Mesenchymal stem cell (in vitro differentiated cells and primary cell): ENCODE results near the gene TNFSF12.

Experiments used
- DNase-seq: peaks from one replicate; pipeline ENCODE4 v3.0.0-alpha.2; 2013
- H2AFZ ChIP-seq: one replicate; pipeline ENCODE4 v1.6.1; 2013; ENCODE audit warnings: low read depth, mild to moderate bottlenecking, control low read depth, inconsistent platforms, low read length, moderate library complexity
- H2AK5ac ChIP-seq: 2 replicates; pipeline ENCODE4 v1.6.1; 2013; ENCODE audit warnings: low read length, moderate library complexity, mild to moderate bottlenecking, inconsistent platforms; ENCODE audit not compliant: severe bottlenecking
- H2BK120ac ChIP-seq: one replicate; pipeline ENCODE4 v1.6.1; 2013; ENCODE audit warnings: low read depth, mild to moderate bottlenecking, inconsistent platforms, low read length, moderate library complexity
- H2BK12ac ChIP-seq, 2 experiments: one replicate each; pipeline ENCODE4 v1.6.1; 2013; ENCODE audit warnings: inconsistent platforms in 2 of 2, low read length in 2 of 2, mild to moderate bottlenecking in 2 of 2, moderate library complexity in 2 of 2, control low read depth in 1 of 2
- H2BK15ac ChIP-seq: one replicate; pipeline ENCODE4 v1.6.1; 2013; ENCODE audit warnings: mild to moderate bottlenecking, low read depth, inconsistent platforms; ENCODE audit not compliant: poor library complexity, severe bottlenecking
- H2BK5ac ChIP-seq: 2 replicates; pipeline ENCODE4 v1.6.1; 2013; ENCODE audit warnings: low read depth, mild to moderate bottlenecking, low read length, control low read depth, inconsistent platforms; ENCODE audit not compliant: poor library complexity, severe bottlenecking
- H3K14ac ChIP-seq, 2 experiments: one replicate each; pipeline ENCODE4 v1.6.1; 2013; ENCODE audit warnings: inconsistent platforms in 2 of 2, low read length in 2 of 2, control low read depth in 1 of 2, mild to moderate bottlenecking in 1 of 2, moderate library complexity in 1 of 2
- H3K18ac ChIP-seq, 2 experiments: one replicate each; pipeline ENCODE4 v1.6.1; 2013; ENCODE audit warnings: inconsistent platforms in 2 of 2, low read length in 2 of 2, control low read depth in 1 of 2, low read depth in 1 of 2, mild to moderate bottlenecking in 1 of 2
- H3K23ac ChIP-seq, 2 experiments: one replicate each; pipeline ENCODE4 v1.6.1; 2013; ENCODE audit warnings: inconsistent platforms in 2 of 2, low read length in 2 of 2, mild to moderate bottlenecking in 2 of 2, moderate library complexity in 2 of 2, control low read depth in 1 of 2
- H3K27ac ChIP-seq: 2 replicates; pipeline ENCODE4 v1.5.1; 2013; ENCODE audit warnings: mild to moderate bottlenecking, moderate library complexity, low read length, control low read depth, inconsistent platforms; ENCODE audit not compliant: poor library complexity, severe bottlenecking
- H3K27me3 ChIP-seq, 2 experiments: 2 replicates each; pipeline versions ENCODE4 v1.6.1 to v1.7.0; 2013; ENCODE audit warnings: low read length in 2 of 2, mild to moderate bottlenecking in 2 of 2, moderate library complexity in 2 of 2, control low read depth in 1 of 2, inconsistent platforms in 1 of 2; ENCODE audit not compliant: control insufficient read depth in 1 of 2, insufficient read depth in 1 of 2
- H3K36me3 ChIP-seq, 2 experiments: 2 replicates each; pipeline versions ENCODE4 v1.6.1 to v1.7.0; 2013; ENCODE audit warnings: low read length in 2 of 2, control low read depth in 1 of 2, inconsistent platforms in 1 of 2, low read depth in 1 of 2, mild to moderate bottlenecking in 1 of 2; ENCODE audit not compliant: insufficient read depth in 2 of 2, control insufficient read depth in 1 of 2
- H3K4ac ChIP-seq, 2 experiments: one replicate each; pipeline ENCODE4 v1.6.1; 2013; ENCODE audit warnings: inconsistent platforms in 2 of 2, low read length in 2 of 2, mild to moderate bottlenecking in 2 of 2, moderate library complexity in 2 of 2, control low read depth in 1 of 2, low read depth in 1 of 2
- H3K4me1 ChIP-seq: 2 replicates; pipeline ENCODE4 v1.6.1; 2013; ENCODE audit warnings: low read depth, low read length, control low read depth; ENCODE audit not compliant: control insufficient read depth, insufficient read depth
- H3K4me2 ChIP-seq: 2 replicates; pipeline ENCODE4 v1.6.1; 2013; ENCODE audit warnings: low read length, mild to moderate bottlenecking, inconsistent platforms; ENCODE audit not compliant: poor library complexity, severe bottlenecking
- H3K4me3 ChIP-seq, 2 experiments: 2 replicates each; pipeline versions ENCODE4 v1.5.1 to v1.7.0; 2013; ENCODE audit warnings: low read length in 2 of 2, mild to moderate bottlenecking in 2 of 2, control low read depth in 1 of 2, low read depth in 1 of 2; ENCODE audit not compliant: insufficient read depth in 1 of 2
- H3K79me1 ChIP-seq: replicated peaks from 2 replicates; pipeline ENCODE4 v1.6.1; 2013; ENCODE audit warnings: mild to moderate bottlenecking, control low read depth, low read length, inconsistent platforms; ENCODE audit not compliant: poor library complexity, severe bottlenecking
- H3K9ac ChIP-seq: 2 replicates; pipeline ENCODE4 v1.7.0; 2013; ENCODE audit warnings: mild to moderate bottlenecking, low read length, moderate library complexity
- H3K9me3 ChIP-seq: 2 replicates; pipeline ENCODE4 v1.7.0; 2013; ENCODE audit warnings: mild to moderate bottlenecking, low read length; ENCODE audit not compliant: control insufficient read depth
- H4K8ac ChIP-seq: one replicate; pipeline ENCODE4 v1.6.1; 2013; ENCODE audit warnings: inconsistent platforms, mild to moderate bottlenecking, low read length, moderate library complexity
- H4K91ac ChIP-seq: one replicate; pipeline ENCODE4 v1.6.1; 2013; ENCODE audit warnings: mild to moderate bottlenecking, low read length, inconsistent platforms
- WGBS: methylation state at CpG from one replicate; pipeline ENCODE4 v1.1.7; 2013; ENCODE audit warnings: mixed read lengths; 5-methylcytosine and 5-hydroxymethylcytosine counted together

Gene TNFSF12

DNA sequence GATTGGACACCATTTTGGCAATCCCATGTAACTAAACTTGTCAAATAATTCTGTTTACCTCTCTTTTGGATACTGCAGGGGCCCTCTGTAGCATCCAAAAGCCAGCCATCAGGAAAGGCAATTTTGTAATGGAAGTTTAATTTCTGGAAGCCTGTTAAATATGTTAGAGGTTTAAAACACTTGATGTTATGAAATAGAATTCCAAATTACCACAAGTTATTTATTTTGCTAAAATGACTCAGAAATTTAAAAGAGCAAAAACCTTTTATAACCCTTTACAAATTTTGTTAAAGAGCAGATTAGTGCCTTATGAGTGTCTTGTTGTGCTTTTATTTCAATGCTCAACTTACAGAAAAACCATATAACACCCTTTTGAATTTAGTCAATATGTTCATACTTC is 20.0 kb upstream of the TNFSF12 start:
- H3K18ac ChIP-seq = no peak overlapping the region
- no peaks in the 10 kb centered on the region for H3K79me1 ChIP-seq
- no peak overlapping the region for H3K27ac ChIP-seq
- H3K14ac ChIP-seq = no peak overlapping the region
- H2BK15ac ChIP-seq = no peak overlapping the region
- H2AK5ac ChIP-seq = no peak overlapping the region
- H2BK5ac ChIP-seq = no peak overlapping the region
- H3K36me3 ChIP-seq = no peaks in the 10 kb centered on the region
- H2AFZ ChIP-seq = no peak overlapping the region
- no peak overlapping the region for H4K91ac ChIP-seq
- no peak overlapping the region for H3K23ac ChIP-seq
- H4K8ac ChIP-seq = no peak overlapping the region
- H2BK120ac ChIP-seq = no peak overlapping the region
- H2BK12ac ChIP-seq = no peak overlapping the region
- H3K9me3 ChIP-seq = peaks cover 30% of the 10 kb centered on the region
- H3K4me3 ChIP-seq = no peak overlapping the region
- no peaks in the 10 kb centered on the region for H3K27me3 ChIP-seq
- no peak overlapping the region for H3K4ac ChIP-seq
- no peak overlapping the region for H3K9ac ChIP-seq
- no peak overlapping the region for H3K4me2 ChIP-seq
- H3K4me1 ChIP-seq = no peaks in the 10 kb centered on the region
- no peak for DNase-seq

DNA sequence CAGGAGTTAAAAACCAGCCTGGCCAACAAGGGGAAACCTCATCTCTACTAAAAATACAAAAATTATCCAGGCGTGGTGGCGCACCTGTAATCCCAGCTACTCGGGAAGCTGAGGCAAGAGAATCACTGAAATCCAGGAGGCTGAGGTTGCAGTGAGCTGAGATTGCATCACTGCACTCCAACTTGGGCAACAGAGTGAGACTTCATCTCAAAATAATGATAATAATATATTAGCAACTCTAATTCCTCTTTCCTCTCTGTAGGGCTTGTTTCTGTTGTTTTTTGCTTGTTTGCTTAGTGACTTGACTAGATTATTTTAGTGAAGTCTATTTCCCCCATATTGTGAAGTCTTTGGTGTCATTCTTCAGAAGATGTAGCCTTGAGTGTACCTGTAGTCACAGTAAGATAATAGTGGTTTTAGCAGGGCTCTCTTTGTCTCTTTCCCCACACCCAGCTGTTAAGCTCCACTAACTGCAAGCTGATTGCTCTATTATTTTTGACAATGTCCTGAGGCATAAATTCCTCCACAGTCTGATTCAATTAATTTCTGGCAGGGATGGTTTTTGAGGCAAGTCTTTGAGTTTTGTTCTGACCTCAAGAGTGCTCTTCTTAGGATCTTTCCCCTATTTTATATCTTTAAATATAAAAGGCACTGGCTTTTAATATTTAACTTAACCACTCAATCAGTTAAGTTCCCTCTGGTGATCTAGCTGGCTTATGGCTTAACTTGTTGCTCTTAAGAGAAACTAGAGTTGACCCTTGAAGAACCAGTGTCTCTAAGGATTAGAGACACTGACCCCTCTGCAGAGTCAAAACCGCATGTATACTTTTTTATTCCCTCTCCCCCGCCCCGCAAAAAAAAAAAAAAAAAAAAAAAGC is 18.6 kb upstream of the TNFSF12 start:
- no peak overlapping the region for H3K18ac ChIP-seq
- no peak overlapping the region for H3K4me2 ChIP-seq
- H3K27me3 ChIP-seq = no peaks in the 10 kb centered on the region
- no peak overlapping the region for H3K4ac ChIP-seq
- no peak overlapping the region for H3K27ac ChIP-seq
- no peak overlapping the region for H2AK5ac ChIP-seq
- H3K23ac ChIP-seq = no peak overlapping the region
- DNase-seq = no peak
- H3K14ac ChIP-seq = no peak overlapping the region
- no peak overlapping the region for H2AFZ ChIP-seq
- H2BK120ac ChIP-seq = no peak overlapping the region
- peaks cover 30% of the 10 kb centered on the region for H3K9me3 ChIP-seq
- H3K4me3 ChIP-seq = no peak overlapping the region
- H3K4me1 ChIP-seq = no peaks in the 10 kb centered on the region
- H2BK15ac ChIP-seq = no peak overlapping the region
- H4K91ac ChIP-seq = no peak overlapping the region
- WGBS = 89% methylated on average over 4 of the region's 6 CpGs
- no peak overlapping the region for H2BK5ac ChIP-seq
- no peaks in the 10 kb centered on the region for H3K79me1 ChIP-seq
- no peak overlapping the region for H3K9ac ChIP-seq
- no peak overlapping the region for H2BK12ac ChIP-seq
- no peak overlapping the region for H4K8ac ChIP-seq
- no peaks in the 10 kb centered on the region for H3K36me3 ChIP-seq

DNA sequence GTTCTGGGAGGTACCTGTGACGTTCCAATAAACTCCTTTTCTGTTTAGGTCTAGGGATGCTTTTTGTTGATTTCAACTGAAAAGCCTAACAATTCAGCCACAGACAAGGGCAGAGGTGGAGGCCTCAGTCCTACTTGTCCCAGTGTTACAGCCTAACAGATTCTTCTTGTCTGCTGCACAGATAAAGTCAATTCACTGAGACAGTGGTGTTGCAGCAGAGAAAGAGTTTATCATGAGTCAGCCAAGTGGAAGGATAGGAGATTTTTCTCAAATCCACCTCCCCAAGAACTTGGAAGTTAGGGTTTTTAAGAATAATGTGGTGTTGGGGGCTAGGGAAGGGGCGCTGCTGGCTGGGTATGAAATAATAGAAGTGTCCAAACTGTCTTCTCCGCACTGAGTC is 10.8 kb upstream of the TNFSF12 start:
- no peak overlapping the region for H4K91ac ChIP-seq
- H3K36me3 ChIP-seq = no peaks in the 10 kb centered on the region
- H3K9ac ChIP-seq = no peak overlapping the region
- no peak overlapping the region for H2AK5ac ChIP-seq
- no peak overlapping the region for H3K18ac ChIP-seq
- H2BK12ac ChIP-seq = no peak overlapping the region
- peaks cover 3% of the 10 kb centered on the region for H3K4me1 ChIP-seq
- DNase-seq = no peak
- H3K4ac ChIP-seq = no peak overlapping the region
- H3K14ac ChIP-seq = no peak overlapping the region
- H3K27ac ChIP-seq = no peak overlapping the region
- no peak overlapping the region for H2BK15ac ChIP-seq
- H3K9me3 ChIP-seq = peaks cover 16% of the 10 kb centered on the region
- no peak overlapping the region for H3K23ac ChIP-seq
- H4K8ac ChIP-seq = no peak overlapping the region
- no peaks in the 10 kb centered on the region for H3K79me1 ChIP-seq
- H2BK120ac ChIP-seq = no peak overlapping the region
- H2AFZ ChIP-seq = no peak overlapping the region
- peaks cover 6 to 7% of the 10 kb centered on the region in 2 experiments for H3K27me3 ChIP-seq
- 100% methylated on average over 2 of the region's 3 CpGs for WGBS
- no peak overlapping the region for H2BK5ac ChIP-seq
- H3K4me2 ChIP-seq = no peak overlapping the region
- no peak overlapping the region for H3K4me3 ChIP-seq

DNA sequence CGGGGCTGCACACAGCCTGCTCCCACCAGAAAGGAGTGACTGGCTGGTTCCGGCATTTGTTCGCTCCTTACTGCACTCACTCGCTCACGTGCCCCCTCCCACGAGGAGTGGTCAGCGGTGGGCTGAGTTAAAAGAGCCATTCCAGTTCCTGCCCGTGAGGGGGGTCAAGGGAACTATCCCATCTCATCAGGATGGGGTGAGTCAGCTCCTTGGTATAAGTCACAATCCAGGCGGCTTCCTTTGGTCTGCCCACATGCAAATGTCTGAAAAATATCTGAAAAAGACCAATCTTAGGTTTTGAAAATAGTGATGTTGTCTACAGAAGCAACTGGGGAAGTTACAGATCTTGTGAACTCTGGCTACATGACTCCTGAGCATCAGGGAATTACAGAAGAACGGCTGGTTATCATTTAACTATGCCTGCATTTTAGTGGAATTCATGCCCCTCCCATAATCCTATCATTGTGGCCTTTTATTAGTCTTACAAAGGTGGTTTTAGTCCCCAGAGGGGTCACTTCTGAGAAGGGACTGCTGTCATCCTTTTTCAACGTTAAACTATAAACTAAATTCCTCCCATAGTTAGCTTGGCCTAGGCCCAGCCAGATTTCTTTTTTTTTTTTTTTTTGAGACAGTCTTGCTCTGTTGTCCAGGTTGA is 9.8 kb upstream of the TNFSF12 start:
- H3K4me2 ChIP-seq = no peak overlapping the region
- no peak overlapping the region for H2BK5ac ChIP-seq
- H3K27me3 ChIP-seq = peaks cover 14% of the 10 kb centered on the region in 2 experiments
- no peak overlapping the region for H4K8ac ChIP-seq
- no peak overlapping the region for H3K23ac ChIP-seq
- no peak overlapping the region for H3K18ac ChIP-seq
- no peak overlapping the region for H3K14ac ChIP-seq
- H3K79me1 ChIP-seq = no peaks in the 10 kb centered on the region
- 63% methylated on average over 11 of the region's 11 CpGs for WGBS
- no peak overlapping the region for H2BK15ac ChIP-seq
- H2BK120ac ChIP-seq = no peak overlapping the region
- H2BK12ac ChIP-seq = no peak overlapping the region
- H3K4me1 ChIP-seq = peaks cover 3% of the 10 kb centered on the region
- H3K36me3 ChIP-seq = no peaks in the 10 kb centered on the region
- H3K9me3 ChIP-seq = peaks cover 16% of the 10 kb centered on the region
- no peak overlapping the region for H3K27ac ChIP-seq
- H2AFZ ChIP-seq = no peak overlapping the region
- no peak overlapping the region for H3K4me3 ChIP-seq
- no peak overlapping the region for H3K9ac ChIP-seq
- no peak overlapping the region for H2AK5ac ChIP-seq
- no peak overlapping the region for H4K91ac ChIP-seq
- no peak overlapping the region for H3K4ac ChIP-seq
- no peak for DNase-seq
